Measurements from ENCODE around the gene OTOP3.

The OTOP3 gene

DNA sequence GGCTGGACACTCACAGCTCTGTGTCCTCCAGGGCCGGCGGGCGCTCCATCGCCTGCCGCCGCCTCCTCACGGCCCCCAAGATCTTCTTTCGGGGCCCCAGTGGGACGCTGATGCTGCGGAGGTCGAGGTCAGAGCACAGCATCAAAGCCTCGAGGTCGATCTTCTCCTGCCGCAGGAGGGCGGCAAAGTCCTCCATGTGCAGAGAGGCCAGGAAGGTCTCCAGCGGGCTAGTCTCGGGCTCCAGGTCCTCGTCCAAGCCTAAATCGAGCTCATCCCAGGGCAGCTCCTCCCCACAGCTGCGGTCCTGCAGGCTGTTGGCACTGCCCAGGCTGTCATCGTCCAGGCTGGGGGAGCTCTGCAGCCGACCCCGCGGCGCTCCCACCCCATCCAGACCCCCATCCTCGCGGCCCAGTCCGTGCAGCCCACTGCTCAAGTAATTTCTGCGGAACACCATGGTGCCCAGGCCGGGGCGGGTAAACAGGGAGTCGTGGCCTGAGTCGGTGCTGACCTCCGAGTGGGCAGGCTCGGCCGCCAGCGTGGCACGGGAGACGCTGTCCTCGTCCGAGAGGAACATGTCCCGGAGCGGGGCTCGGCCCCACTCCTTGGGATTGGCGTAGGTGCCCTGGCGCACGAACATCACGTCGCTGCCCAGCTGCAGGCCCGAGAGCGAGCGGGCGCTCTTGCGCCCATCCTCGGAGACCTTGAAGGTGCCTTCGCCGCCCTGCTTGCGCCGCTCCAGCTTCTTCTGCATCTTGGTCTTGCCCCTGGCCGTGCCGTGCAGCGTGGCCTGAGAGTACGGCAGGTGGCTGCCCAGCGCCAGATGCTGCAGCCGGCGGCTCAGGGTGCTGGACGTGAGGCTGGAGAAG is 16.0 kb upstream of the OTOP3 start:
- DNase-seq (ENCODE audit: insufficient read length): no peak
- TF ChIP-seq POLR2AphosphoS5 (IDR thresholded peaks at IDR 0.05; ENCODE audit: low read depth, low read length) (no peak), TAF1 (IDR thresholded peaks at IDR 0.05; ENCODE audit: borderline replicate concordance, low read depth, low read length) (no peak), POLR2A (IDR thresholded peaks at IDR 0.05; ENCODE audit: low read depth, low read length) (no peak)
- no peak for FAIRE-seq

DNA sequence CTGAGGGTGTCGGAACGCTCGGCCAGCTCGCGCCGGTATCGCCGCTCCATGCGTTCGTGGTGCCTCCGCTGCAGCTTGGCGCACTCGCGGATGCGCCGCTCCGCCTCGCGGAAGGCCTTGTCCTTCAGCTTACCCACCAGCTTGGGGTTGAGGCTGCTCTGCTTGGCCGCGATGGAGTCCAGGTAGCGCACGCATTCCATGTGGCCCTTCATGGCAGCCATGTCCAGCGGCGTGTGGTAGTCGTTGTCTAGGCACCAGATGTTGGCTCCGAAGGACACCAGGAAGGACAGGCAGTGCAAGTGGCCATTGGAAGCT is 15.4 kb upstream of the OTOP3 start:
- FAIRE-seq (no peak), DNase-seq (ENCODE audit: insufficient read length) (no peak)
- no peak for TF ChIP-seq POLR2AphosphoS5 (IDR thresholded peaks at IDR 0.05; ENCODE audit: low read depth, low read length)
- TF ChIP-seq POLR2A (IDR thresholded peaks at IDR 0.05; ENCODE audit: low read depth, low read length): no peak
- no peak for TF ChIP-seq TAF1 (IDR thresholded peaks at IDR 0.05; ENCODE audit: borderline replicate concordance, low read depth, low read length)

- DNase-seq (ENCODE audit: insufficient read length): no peak
- no peak for TF ChIP-seq POLR2A (IDR thresholded peaks at IDR 0.05; ENCODE audit: low read depth, low read length)
- TF ChIP-seq POLR2AphosphoS5 (IDR thresholded peaks at IDR 0.05; ENCODE audit: low read depth, low read length): no peak
- no peak for TF ChIP-seq TAF1 (IDR thresholded peaks at IDR 0.05; ENCODE audit: borderline replicate concordance, low read depth, low read length)
- FAIRE-seq: no peak
Observed at GRCh38 chr17:74920642-74921025, 15.1 kb upstream of the OTOP3 start.

DNA sequence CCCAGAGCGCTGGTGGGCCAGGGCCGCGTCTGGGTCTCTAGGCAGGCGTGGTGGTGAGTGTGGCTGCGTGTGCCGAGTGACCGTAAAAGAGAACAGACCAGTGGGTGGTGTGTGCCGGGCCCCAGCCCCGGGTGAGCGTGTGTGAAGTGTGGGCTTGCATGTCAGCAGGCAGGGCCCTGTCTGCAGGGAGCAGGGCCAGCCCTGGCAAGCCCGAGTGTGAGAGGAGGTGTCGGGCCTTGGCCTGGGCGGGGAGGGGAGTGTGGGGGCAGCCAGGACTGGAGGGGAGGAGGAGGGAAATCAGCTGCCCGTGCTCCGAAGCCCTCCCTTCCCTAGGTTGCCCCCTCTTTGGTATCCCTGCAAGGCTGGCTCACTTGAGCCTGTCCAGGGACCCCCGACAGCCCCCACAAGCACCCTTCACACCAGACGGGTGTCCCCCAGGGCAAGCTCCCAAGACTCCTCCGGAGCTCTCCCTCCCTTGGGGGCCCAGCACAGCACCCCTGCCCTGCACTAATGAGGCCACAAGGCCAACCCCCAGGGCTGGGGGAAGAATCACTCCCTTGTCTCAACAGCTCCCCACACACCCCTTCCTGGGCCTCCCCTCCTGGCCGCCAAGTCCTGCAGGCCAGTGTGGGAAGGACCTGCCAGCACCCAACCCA is 14.5 kb upstream of the OTOP3 start:
- no peak for DNase-seq (ENCODE audit: insufficient read length)
- no peak for TF ChIP-seq POLR2A (IDR thresholded peaks at IDR 0.05; ENCODE audit: low read depth, low read length)
- no peak for FAIRE-seq

GRCh38 chr17:74921769-74922168 is 13.9 kb upstream of the OTOP3 start:
- no peak for DNase-seq (ENCODE audit: insufficient read length)
- FAIRE-seq: no peak

DNA sequence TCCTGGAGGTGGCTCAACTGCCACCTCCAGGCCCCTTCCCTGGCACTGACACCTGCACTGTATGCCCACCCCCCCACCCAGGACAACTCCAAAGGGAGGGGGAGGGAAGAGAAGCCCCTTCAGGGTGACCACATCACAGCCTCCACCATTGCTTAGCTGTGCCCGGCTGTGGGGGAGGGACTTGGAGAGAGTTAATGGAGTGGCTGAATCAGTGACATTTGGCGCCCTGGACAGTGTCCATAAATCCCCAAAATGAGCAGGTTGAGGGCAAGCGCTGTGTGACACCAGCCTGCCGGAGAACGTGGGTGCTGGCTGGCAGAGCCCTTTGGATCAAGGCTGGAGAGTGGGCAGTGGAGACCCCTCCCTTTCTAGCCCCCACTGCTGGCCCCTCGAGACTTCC is 13.5 kb upstream of the OTOP3 start:
- no peak for DNase-seq (ENCODE audit: insufficient read length)
- no peak for FAIRE-seq
- TF ChIP-seq POLR2A (IDR thresholded peaks at IDR 0.05; ENCODE audit: low read depth, low read length) (no peak), TAF1 (IDR thresholded peaks at IDR 0.05; ENCODE audit: borderline replicate concordance, low read depth, low read length) (no peak), POLR2AphosphoS5 (IDR thresholded peaks at IDR 0.05; ENCODE audit: low read depth, low read length) (no peak)

More at GRCh38 chr17:74921769-74922168, 13.9 kb upstream of the OTOP3 start:
- TF ChIP-seq POLR2A (IDR thresholded peaks at IDR 0.05; ENCODE audit: low read depth, low read length): no peak
- no peak for TF ChIP-seq TAF1 (IDR thresholded peaks at IDR 0.05; ENCODE audit: borderline replicate concordance, low read depth, low read length)
- no peak for TF ChIP-seq POLR2AphosphoS5 (IDR thresholded peaks at IDR 0.05; ENCODE audit: low read depth, low read length)

GRCh38 chr17:74922694-74923537 is 12.8 kb upstream of the OTOP3 start, which contains the start of gene USH1G:
TSS of gene USH1G (minus strand) at chr17:74923255. CDS start at chr17:74923073, 182 bp downstream.
- TF ChIP-seq TAF1 (IDR thresholded peaks at IDR 0.05; ENCODE audit: borderline replicate concordance, low read depth, low read length): no peak
- TF ChIP-seq POLR2AphosphoS5 (IDR thresholded peaks at IDR 0.05; ENCODE audit: low read depth, low read length): no peak
- TF ChIP-seq POLR2A (IDR thresholded peaks at IDR 0.05; ENCODE audit: low read depth, low read length): no peak
- DNase-seq (ENCODE audit: insufficient read length) (no peak), FAIRE-seq (no peak)

- DNase-seq (ENCODE audit: insufficient read length): peak; percentile 94
- TF ChIP-seq POLR2AphosphoS5 (IDR thresholded peaks at IDR 0.05; ENCODE audit: low read depth, low read length) (no peak), TAF1 (IDR thresholded peaks at IDR 0.05; ENCODE audit: borderline replicate concordance, low read depth, low read length) (no peak), POLR2A (IDR thresholded peaks at IDR 0.05; ENCODE audit: low read depth, low read length) (no peak)
- no peak for FAIRE-seq
Observed at GRCh38 chr17:74923538-74924249, 12.0 kb upstream of the OTOP3 start.

- TF ChIP-seq POLR2A (IDR thresholded peaks at IDR 0.05; ENCODE audit: low read depth, low read length) (no peak), POLR2AphosphoS5 (IDR thresholded peaks at IDR 0.05; ENCODE audit: low read depth, low read length) (no peak), TAF1 (IDR thresholded peaks at IDR 0.05; ENCODE audit: borderline replicate concordance, low read depth, low read length) (no peak)
- DNase-seq (ENCODE audit: insufficient read length): no peak
- FAIRE-seq: no peak
Observed at GRCh38 chr17:74924250-74924948, 11.3 kb upstream of the OTOP3 start, which contains the start of gene OTOP2. TSS of gene OTOP2 (plus strand) at chr17:74924273. CDS start at chr17:74924633, 360 bp downstream.

GRCh38 chr17:74925242-74925641 is 10.5 kb upstream of the OTOP3 start:
- no peak for DNase-seq (ENCODE audit: insufficient read length)
- no peak for FAIRE-seq
- TF ChIP-seq POLR2A (IDR thresholded peaks at IDR 0.05; ENCODE audit: low read depth, low read length): no peak
- no peak for TF ChIP-seq TAF1 (IDR thresholded peaks at IDR 0.05; ENCODE audit: borderline replicate concordance, low read depth, low read length)
- TF ChIP-seq POLR2AphosphoS5 (IDR thresholded peaks at IDR 0.05; ENCODE audit: low read depth, low read length): no peak
